HUES64 (cell line): ENCODE results near the gene HS3ST4.

Experiments
- H3K27ac ChIP-seq: 2 replicates; pipeline ENCODE4 v1.7.0; 2013; ENCODE audit warnings: low read depth, low read length, inconsistent platforms
- H3K27me3 ChIP-seq: 2 replicates; pipeline ENCODE4 v1.6.1; 2013; ENCODE audit warnings: mild to moderate bottlenecking, low read length; ENCODE audit not compliant: insufficient read depth
- H3K36me3 ChIP-seq: 2 replicates; pipeline ENCODE4 v1.6.1; 2013; ENCODE audit warnings: mild to moderate bottlenecking, low read length; ENCODE audit not compliant: insufficient read depth
- H3K4me1 ChIP-seq: 2 replicates; pipeline ENCODE4 v1.6.1; 2013; ENCODE audit warnings: mild to moderate bottlenecking, low read length, moderate library complexity; ENCODE audit not compliant: insufficient read depth
- H3K4me3 ChIP-seq: 2 replicates; pipeline ENCODE4 v1.5.1; 2013; ENCODE audit warnings: mild to moderate bottlenecking, low read length, moderate library complexity
- H3K9ac ChIP-seq: 2 replicates; pipeline ENCODE4 v1.6.1; 2013; ENCODE audit warnings: mild to moderate bottlenecking, low read depth, low read length
- H3K9me3 ChIP-seq: 2 replicates; pipeline ENCODE4 v1.6.1; 2013; ENCODE audit warnings: low read depth, low read length; ENCODE audit not compliant: insufficient read depth
- WGBS: fragments of 150-250, 120-280 bp; methylation state at CpG from one replicate; pipeline ENCODE4 v1.1.7; 2013; ENCODE audit warnings: missing lambda C conversion rate; 5-methylcytosine and 5-hydroxymethylcytosine counted together

Gene HS3ST4

DNA sequence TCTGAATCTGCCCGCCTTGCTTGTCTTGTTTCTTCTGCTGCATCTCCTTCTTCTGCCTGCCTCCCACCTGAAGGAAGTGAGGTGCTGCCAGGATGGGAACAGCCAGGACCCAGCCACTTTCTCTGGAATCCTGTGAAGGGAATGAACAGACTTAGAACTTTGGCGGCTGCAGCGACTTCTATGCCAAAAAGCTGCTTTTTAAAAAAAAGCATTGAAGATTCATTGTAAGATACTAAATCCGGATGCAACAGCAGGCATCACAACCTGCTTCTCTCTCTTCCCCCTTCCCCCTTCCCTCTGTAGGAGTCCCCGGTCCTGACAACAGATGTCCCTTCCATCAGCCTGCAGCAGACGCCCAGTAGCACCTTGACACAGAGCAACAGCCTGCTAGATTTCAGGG, 176.3 kb downstream of the HS3ST4 start:
- H3K9ac ChIP-seq: no peak overlapping the region
- H3K36me3 ChIP-seq: no peaks in the 10 kb centered on the region
- H3K4me3 ChIP-seq: no peak overlapping the region
- H3K27me3 ChIP-seq: no peaks in the 10 kb centered on the region
- 65% methylated on average over 6 of the region's 6 CpGs for WGBS
- H3K9me3 ChIP-seq: no peaks in the 10 kb centered on the region
- no peak overlapping the region for H3K27ac ChIP-seq
- H3K4me1 ChIP-seq: peaks cover 16% of the 10 kb centered on the region

DNA sequence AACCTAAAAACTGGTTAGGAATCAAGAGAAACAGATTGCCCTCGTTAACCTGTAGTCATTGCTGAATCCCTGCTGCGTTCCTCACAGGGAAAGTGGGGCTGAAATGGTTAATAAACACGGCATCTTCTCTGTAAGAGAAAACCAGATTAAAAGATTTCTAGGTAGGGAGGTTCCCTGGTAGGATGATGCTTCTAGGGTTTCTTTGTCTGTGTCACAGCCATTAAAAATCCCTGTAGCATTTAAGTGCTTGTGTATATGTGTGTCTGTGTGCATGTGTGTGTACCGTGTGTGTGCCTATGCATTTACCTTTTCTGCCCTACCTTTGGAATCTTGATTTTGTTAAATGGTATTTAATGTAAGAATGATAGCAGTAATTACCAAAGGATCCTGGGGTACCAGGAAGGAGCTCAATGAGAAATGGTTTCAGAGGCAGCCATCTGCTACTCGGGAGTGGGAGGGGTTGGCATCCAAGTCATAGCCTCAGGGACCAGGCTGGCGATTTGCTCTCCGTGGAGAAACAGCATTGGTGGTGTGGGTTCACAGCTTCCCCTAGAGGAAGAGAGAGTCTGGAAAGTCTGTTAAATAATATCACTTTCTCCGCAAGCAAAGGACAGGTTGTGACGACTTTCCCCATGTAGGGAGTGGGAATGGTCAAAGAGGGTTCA, 177.1 kb downstream of the HS3ST4 start:
- Histone ChIP-seq H3K4me3 (no peak overlapping the region), H3K4me1 (peaks cover 16% of the 10 kb centered on the region), H3K36me3 (no peaks in the 10 kb centered on the region), H3K27me3 (no peaks in the 10 kb centered on the region), H3K9ac (no peak overlapping the region), H3K9me3 (no peaks in the 10 kb centered on the region), H3K27ac (no peak overlapping the region)
- WGBS: 72% methylated on average over 9 of the region's 9 CpGs

DNA sequence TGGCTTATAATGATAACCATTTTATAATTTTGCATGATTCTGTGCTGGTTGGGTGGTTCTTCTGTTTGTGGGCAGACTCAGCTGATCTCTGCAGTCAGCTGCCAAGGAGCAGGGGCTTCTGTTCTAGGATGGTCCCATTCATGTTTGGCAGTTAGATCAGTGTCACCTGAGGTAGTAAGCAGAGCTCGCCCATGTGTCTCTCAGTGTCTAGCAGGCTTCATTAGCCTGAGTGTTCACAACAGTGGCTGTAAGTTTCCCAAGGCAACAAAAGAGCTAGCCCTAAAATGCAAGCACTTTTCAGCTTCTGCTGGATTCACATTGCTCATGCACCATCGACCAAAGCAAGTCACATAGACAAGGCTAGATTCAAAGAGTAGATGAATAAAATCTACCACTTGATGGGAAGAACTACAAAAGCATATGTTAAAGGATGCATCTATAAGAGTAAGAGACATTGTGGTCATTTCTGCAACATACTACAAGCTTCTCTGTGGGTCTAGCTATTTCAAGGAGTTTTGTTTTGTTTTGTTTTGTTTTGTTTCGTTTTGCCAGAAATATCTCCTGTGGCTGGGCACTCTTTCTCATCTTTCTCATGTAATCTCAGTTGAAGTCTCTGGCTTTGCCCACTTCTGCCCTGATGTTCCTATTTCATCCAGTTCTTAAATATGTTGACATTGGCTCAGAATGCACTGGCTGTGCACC, 180.8 kb downstream of the HS3ST4 start:
- Histone ChIP-seq H3K27me3 (no peaks in the 10 kb centered on the region), H3K27ac (no peak overlapping the region), H3K4me1 (peaks cover 12% of the 10 kb centered on the region), H3K9me3 (no peaks in the 10 kb centered on the region), H3K4me3 (no peak overlapping the region), H3K36me3 (no peaks in the 10 kb centered on the region), H3K9ac (no peak overlapping the region)
- WGBS: 84% methylated on average over 3 of the region's 3 CpGs

DNA sequence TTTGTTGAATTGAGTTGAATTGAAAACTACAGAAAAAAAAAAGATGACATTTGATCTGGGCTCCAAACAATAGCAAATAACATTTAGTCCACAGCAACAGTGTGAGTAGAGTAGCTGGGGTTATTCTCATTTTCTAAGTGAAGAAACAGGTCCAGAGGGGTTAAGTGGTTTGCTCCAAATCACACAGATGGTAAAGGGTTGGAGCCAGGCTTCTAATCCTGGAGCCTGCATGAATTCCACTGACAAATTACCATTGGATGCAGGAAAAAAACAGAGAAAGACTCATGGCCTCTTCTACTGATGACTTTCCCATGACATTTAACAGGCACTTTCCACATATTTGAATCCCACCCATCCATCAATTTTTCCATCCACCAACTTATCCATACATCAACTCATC, 182.4 kb downstream of the HS3ST4 start:
- no peaks in the 10 kb centered on the region for H3K27me3 ChIP-seq
- peaks cover 2% of the 10 kb centered on the region; the same call in 1 of the 2 replicates for H3K4me1 ChIP-seq
- H3K4me3 ChIP-seq: no peak overlapping the region
- H3K36me3 ChIP-seq: no peaks in the 10 kb centered on the region
- H3K9me3 ChIP-seq: no peaks in the 10 kb centered on the region
- no peak overlapping the region for H3K9ac ChIP-seq
- no peak overlapping the region for H3K27ac ChIP-seq

DNA sequence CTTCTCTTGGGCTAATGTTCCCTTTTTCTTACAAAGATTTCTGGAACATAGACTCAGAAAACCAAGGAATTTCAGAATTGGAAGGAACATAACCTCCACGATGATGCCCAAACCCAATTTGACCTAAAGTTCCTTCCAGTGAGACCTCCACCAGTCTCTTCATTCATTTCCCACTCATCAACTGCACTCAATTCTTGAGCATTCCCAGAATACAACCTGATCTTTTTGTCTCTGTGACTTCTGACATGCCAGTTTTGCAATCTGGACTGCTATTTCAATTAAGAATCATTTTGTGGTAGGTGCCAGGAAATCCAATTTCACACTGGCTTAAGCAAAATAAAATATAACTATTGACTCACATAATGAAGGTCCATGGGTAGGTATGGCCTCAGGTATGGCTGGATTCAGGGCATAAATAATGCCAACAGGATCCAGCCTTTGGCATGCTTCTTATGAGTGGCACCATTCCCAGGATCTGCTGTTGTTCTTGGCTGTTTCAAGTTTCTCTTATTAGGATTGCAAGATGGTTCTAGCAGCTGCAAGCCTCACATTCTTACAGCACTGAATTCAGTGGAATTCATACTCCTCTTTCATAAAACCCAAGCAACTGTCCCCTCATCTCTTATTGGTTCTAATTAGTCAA, 184.3 kb downstream of the HS3ST4 start:
- H3K27me3 ChIP-seq: no peaks in the 10 kb centered on the region
- H3K9me3 ChIP-seq: no peaks in the 10 kb centered on the region
- H3K4me1 ChIP-seq: no peaks in the 10 kb centered on the region
- H3K36me3 ChIP-seq: no peaks in the 10 kb centered on the region
- 94% methylated on average over 1 of the region's 1 CpG for WGBS
- no peak overlapping the region for H3K9ac ChIP-seq
- no peak overlapping the region for H3K4me3 ChIP-seq
- no peak overlapping the region for H3K27ac ChIP-seq

DNA sequence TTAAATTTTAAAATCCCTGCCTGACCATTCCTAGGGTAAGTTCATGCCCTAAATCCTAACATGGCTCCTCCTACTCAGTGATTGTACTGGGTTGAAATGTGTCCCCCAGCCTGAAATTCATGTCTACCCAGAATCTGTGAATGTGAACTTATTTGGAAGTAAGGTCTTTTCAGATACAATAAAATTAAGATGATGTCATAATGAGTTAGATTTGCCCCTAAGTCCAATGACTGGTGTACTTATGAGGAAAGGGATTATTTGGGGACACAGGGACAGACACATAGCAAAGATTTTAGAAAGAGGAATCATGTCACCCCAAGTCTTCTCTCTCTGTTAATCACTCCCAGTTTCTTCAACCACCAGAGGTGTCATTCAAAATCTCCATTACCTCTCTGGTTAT, 185.3 kb downstream of the HS3ST4 start:
- no peaks in the 10 kb centered on the region for H3K36me3 ChIP-seq
- H3K4me3 ChIP-seq: no peak overlapping the region
- no peak overlapping the region for H3K27ac ChIP-seq
- H3K9ac ChIP-seq: no peak overlapping the region
- no peaks in the 10 kb centered on the region; the same call in 1 of the 2 replicates for H3K4me1 ChIP-seq
- no peaks in the 10 kb centered on the region for H3K9me3 ChIP-seq
- no peaks in the 10 kb centered on the region for H3K27me3 ChIP-seq

DNA sequence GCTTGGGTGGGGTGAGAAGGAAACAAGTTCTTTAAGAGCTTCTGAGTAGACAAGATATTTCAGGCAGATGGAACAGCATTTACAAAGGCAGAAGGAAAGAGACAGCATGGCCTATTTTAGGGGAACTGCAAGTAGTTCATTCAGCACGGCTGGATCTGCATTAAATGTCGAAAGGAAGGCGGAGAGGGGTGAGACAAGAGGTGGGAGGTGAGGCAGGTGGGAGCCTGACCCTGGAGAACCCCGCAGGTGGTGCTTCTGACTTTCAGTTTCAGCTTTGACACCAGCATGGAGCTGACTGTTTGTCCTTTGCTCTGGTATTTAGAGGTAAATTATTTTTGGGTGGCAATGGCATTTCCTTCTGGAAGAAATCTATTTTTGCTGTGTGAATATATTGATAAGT, 194.8 kb downstream of the HS3ST4 start:
- WGBS: 76% methylated on average over 4 of the region's 4 CpGs
- peaks cover 26% of the 10 kb centered on the region for H3K4me1 ChIP-seq
- H3K9ac ChIP-seq: no peak overlapping the region
- H3K36me3 ChIP-seq: no peaks in the 10 kb centered on the region
- no peak overlapping the region for H3K4me3 ChIP-seq
- no peaks in the 10 kb centered on the region for H3K9me3 ChIP-seq
- H3K27me3 ChIP-seq: no peaks in the 10 kb centered on the region
- no peak overlapping the region for H3K27ac ChIP-seq

DNA sequence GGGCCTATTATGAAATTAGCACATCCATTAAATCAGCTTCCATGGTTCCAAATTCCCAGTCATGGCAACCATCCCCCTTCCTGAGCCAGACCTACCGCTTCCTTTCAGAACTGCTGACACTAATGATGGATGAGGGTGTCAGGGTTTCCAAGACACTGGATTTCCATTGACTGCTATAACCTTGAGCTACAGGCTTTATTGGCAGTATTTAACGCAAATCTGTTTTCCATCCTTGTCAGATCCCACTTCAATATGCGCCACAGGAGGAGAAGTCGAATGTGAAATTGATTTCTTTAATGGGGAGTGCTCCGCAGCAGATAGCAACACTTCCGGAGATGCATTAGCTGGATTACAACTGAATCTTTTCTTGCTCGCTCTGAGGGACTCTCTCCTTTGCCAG, 197.1 kb downstream of the HS3ST4 start:
- H3K4me3 ChIP-seq: no peak overlapping the region
- 85% methylated on average over 7 of the region's 7 CpGs for WGBS
- H3K36me3 ChIP-seq: no peaks in the 10 kb centered on the region
- H3K9me3 ChIP-seq: no peaks in the 10 kb centered on the region
- H3K4me1 ChIP-seq: peaks cover 17% of the 10 kb centered on the region
- H3K9ac ChIP-seq: no peak overlapping the region
- no peak overlapping the region; the same call in 1 of the 2 replicates for H3K27ac ChIP-seq
- H3K27me3 ChIP-seq: no peaks in the 10 kb centered on the region

DNA sequence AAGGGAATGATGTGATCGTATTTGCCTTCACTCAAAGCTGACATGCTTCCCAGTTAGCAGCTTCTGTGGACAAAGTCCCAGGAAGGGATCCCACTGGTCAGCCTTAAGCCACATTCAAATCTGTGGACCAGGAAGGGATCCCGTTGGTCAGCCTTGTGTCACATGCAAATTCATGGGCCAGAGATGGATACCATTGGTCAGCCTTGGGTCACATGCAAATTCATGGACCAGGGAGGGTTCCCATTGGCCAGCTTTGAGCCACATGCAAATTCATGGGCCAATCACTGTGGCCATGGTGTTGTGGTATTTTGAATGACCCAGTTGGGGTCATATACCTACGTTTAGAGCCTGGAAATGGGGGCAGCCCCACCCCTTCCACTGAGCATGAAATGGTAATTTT, 201.6 kb downstream of the HS3ST4 start:
- Histone ChIP-seq H3K4me3 (no peak overlapping the region), H3K27me3 (no peaks in the 10 kb centered on the region), H3K27ac (no peak overlapping the region), H3K36me3 (no peaks in the 10 kb centered on the region), H3K4me1 (no peaks in the 10 kb centered on the region), H3K9me3 (no peaks in the 10 kb centered on the region), H3K9ac (no peak overlapping the region)
- WGBS: 61% methylated on average over 3 of the region's 3 CpGs

DNA sequence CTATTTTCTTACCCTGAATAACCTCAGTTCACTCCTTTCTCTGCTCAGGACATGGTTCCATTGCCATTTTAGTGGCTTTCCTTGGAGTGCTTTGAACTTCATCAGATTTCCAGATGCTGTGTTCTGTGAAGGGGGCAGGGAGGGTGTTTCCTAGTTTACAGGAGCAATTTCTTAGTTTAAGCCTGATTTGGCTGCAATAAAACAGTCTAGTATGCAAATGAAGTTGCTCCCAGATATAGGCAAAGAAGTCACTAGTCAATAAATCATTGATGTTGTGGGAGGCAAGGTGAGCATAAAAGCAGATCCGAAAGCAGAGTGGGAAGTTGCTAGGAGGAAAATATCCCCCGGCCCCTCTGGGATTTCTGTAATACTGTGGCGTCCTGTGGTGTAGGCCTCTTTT, 202.3 kb downstream of the HS3ST4 start:
- no peaks in the 10 kb centered on the region for H3K27me3 ChIP-seq
- no peak overlapping the region for H3K27ac ChIP-seq
- 100% methylated on average over 3 of the region's 3 CpGs for WGBS
- H3K4me3 ChIP-seq: no peak overlapping the region
- H3K9me3 ChIP-seq: no peaks in the 10 kb centered on the region
- H3K9ac ChIP-seq: no peak overlapping the region
- H3K36me3 ChIP-seq: no peaks in the 10 kb centered on the region
- no peaks in the 10 kb centered on the region for H3K4me1 ChIP-seq

DNA sequence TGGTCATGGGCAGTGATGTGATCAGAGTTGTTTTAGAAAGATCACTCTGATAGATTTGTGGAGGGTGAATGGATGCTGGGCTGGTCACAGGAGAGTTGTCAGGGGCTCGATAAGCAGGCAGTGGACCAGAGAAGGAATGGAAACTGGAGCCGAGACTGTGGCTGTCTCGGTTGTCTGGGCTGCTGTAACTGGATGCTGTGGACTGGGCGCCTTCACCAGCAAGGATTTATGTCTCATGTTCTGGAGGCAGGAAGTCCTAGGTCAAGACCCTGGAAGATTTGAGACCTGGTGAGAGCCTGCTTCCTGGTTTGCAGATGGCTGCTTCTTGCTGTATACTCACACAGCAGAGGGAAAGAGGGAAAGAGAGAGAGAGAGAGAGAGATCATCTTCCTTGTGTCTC, 203.6 kb downstream of the HS3ST4 start:
- Histone ChIP-seq H3K27me3 (no peaks in the 10 kb centered on the region), H3K27ac (no peak overlapping the region), H3K9ac (no peak overlapping the region), H3K4me1 (no peaks in the 10 kb centered on the region), H3K9me3 (no peaks in the 10 kb centered on the region), H3K4me3 (no peak overlapping the region), H3K36me3 (no peaks in the 10 kb centered on the region)
- WGBS: 94% methylated on average over 4 of the region's 4 CpGs
